ENCODE measurements around the gene TMED1. TPM values are rescaled to one million over a fixed set of nuclear protein-coding genes. Genes with fewer than 3 reads are reported as not detected.

Gene TMED1
- total and polyA plus RNA-seq, 2 of the 13 experiments (the other 11 are each of a cell fraction or from before 2014, with no cell fraction given): 48.3 to 51.8 TPM

- H3K36me3 ChIP-seq (replicated peaks in 1 of 2; ENCODE audit: control insufficient read depth in 1 of 2, insufficient read depth in 2 of 2, low read length in 2 of 2): no peaks in the 10 kb centered on the region
- H4K20me1 ChIP-seq (ENCODE audit: insufficient read depth, low read length): no peaks in the 10 kb centered on the region
- FAIRE-seq (no peak), DNase-seq (ENCODE audit: low spot score) (peak; percentile 56), ATAC-seq (peak; percentile 51)
- no peaks in the 10 kb centered on the region for H3K9me3 ChIP-seq (ENCODE audit: low read length)
- peak overlapping the region; percentile 76 for H2AFZ ChIP-seq (ENCODE audit: low read length)
- ChIA-PET CTCF (ENCODE audit: low intra/inter-chr PET ratio, low total read pairs) (no interaction called here), POLR2A (interaction anchor here (2.4 to 6.1 kb wide), 2 partner anchors 27 to 145 kb away, joined by 12 to 41 read pairs; partner anchors contain the start of genes DNM2 and TMED1)
- no TSS peak for BruUV-seq (replicated peaks)
- H3K4me2 ChIP-seq (ENCODE audit: low read depth, low read length): peak overlapping the region; percentile 91
- H3K4me1 ChIP-seq (ENCODE audit: insufficient read depth, low read length): peaks cover 40% of the 10 kb centered on the region
- no peak overlapping the region for H3K27ac ChIP-seq (ENCODE audit: extremely low read length, insufficient read depth, low read length)
- no peaks in the 10 kb centered on the region for H3K27me3 ChIP-seq (ENCODE audit: control insufficient read depth in 1 of 2, insufficient read depth in 2 of 2, low read length in 2 of 2)
- intact Hi-C loops (cut with micrococcal nuclease; ENCODE audit: unreplicated experiment) (no loop called here), in situ Hi-C loops (cut with HindIII; ENCODE audit: extremely low pct_ligation_motif_present, low pct_unique_long_range_greater_than_20kb) (no loop called here)
- 5% methylated on average over 16 of the region's 18 CpGs for WGBS (ENCODE audit: low lambda C conversion rate)
- no peaks in the 10 kb centered on the region for H3K79me2 ChIP-seq (ENCODE audit: insufficient read depth, low read length)
- peak overlapping the region; percentile 26 to 68 (median 47); a peak in 5 of 6 replicates for H3K4me3 ChIP-seq (replicated peaks in 1 of 3; ENCODE audit: insufficient read depth in 1 of 3, low read depth in 2 of 3, low read length in 3 of 3)
- H3K9ac ChIP-seq (ENCODE audit: insufficient read depth, low read depth, low read length): peak overlapping the region; percentile 58
- TF ChIP-seq ZNF225 (CRISPR knock-in tag; IDR thresholded peaks at IDR 0.05) (no peak), GATAD2A (CRISPR knock-in tag; IDR thresholded peaks at IDR 0.05) (0 out of 2 replicates have a peak, but pooled peaks have one; percentile 25), FOSL2 (CRISPR knock-in tag; IDR thresholded peaks at IDR 0.05) (peak; percentile 61), NRL (CRISPR knock-in tag; IDR thresholded peaks at IDR 0.05; ENCODE audit: borderline replicate concordance) (peak; percentile 22; the same call in 1 of the 2 replicates), ZNF121 (CRISPR knock-in tag; IDR thresholded peaks at IDR 0.05) (no peak), ZNF687 (CRISPR knock-in tag; IDR thresholded peaks at IDR 0.05) (peak; percentile 71), GLI4 (CRISPR knock-in tag; IDR thresholded peaks at IDR 0.05; ENCODE audit: borderline replicate concordance) (no peak), FLYWCH1 (CRISPR knock-in tag; IDR thresholded peaks at IDR 0.05) (peak; percentile 61; the same call in 1 of the 2 replicates), NPAS2 (CRISPR knock-in tag; IDR thresholded peaks at IDR 0.05; ENCODE audit: borderline replicate concordance) (no peak), MED1 (CRISPR knock-in tag; IDR thresholded peaks at IDR 0.05) (0 out of 2 replicates have a peak, but pooled peaks have one; percentile 21), ATF7 (IDR thresholded peaks at IDR 0.05) (peak; percentile 77), ATF7 (CRISPR knock-in tag; IDR thresholded peaks at IDR 0.05) (0 out of 2 replicates have a peak, but pooled peaks have one; percentile 22), CREM (IDR thresholded peaks at IDR 0.05) (0 out of 2 replicates have a peak, but pooled peaks have one; percentile 9), CREM (CRISPR knock-in tag; IDR thresholded peaks at IDR 0.05) (no peak), SAP130 (CRISPR knock-in tag; IDR thresholded peaks at IDR 0.05; ENCODE audit: low read depth) (peak; percentile 29), ZFX (CRISPR knock-in tag; IDR thresholded peaks at IDR 0.05; ENCODE audit: low read depth) (peak; percentile 55), HOXA3 (CRISPR knock-in tag; IDR thresholded peaks at IDR 0.05) (peak; percentile 21; the same call in 1 of the 2 replicates)
- TF ChIP-seq, protein P1, sequence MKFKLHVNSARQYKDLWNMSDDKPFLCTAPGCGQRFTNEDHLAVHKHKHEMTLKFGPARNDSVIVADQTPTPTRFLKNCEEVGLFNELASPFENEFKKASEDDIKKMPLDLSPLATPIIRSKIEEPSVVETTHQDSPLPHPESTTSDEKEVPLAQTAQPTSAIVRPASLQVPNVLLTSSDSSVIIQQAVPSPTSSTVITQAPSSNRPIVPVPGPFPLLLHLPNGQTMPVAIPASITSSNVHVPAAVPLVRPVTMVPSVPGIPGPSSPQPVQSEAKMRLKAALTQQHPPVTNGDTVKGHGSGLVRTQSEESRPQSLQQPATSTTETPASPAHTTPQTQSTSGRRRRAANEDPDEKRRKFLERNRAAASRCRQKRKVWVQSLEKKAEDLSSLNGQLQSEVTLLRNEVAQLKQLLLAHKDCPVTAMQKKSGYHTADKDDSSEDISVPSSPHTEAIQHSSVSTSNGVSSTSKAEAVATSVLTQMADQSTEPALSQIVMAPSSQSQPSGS (CRISPR knock-in tag; IDR thresholded peaks at IDR 0.05): peak; percentile 43; the same call in 1 of the 2 replicates
- TF ChIP-seq, protein P2, sequence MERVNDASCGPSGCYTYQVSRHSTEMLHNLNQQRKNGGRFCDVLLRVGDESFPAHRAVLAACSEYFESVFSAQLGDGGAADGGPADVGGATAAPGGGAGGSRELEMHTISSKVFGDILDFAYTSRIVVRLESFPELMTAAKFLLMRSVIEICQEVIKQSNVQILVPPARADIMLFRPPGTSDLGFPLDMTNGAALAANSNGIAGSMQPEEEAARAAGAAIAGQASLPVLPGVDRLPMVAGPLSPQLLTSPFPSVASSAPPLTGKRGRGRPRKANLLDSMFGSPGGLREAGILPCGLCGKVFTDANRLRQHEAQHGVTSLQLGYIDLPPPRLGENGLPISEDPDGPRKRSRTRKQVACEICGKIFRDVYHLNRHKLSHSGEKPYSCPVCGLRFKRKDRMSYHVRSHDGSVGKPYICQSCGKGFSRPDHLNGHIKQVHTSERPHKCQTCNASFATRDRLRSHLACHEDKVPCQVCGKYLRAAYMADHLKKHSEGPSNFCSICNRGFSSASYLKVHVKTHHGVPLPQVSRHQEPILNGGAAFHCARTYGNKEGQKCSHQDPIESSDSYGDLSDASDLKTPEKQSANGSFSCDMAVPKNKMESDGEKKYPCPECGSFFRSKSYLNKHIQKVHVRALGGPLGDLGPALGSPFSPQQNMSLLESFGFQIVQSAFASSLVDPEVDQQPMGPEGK (CRISPR knock-in tag; IDR thresholded peaks at IDR 0.05): peak; percentile 40; the same call in 1 of the 2 replicates
Measured at GRCh38 chr19:10863107-10863717, 27.2 kb upstream of the TMED1 start.
